Measurements from ENCODE around the gene SOAT2. TPM values are rescaled to one million over a fixed set of nuclear protein-coding genes. Genes with fewer than 3 reads are reported as not detected.

The SOAT2 gene
- total RNA-seq, 1 donor from 2014 or later, result not detected

DNA sequence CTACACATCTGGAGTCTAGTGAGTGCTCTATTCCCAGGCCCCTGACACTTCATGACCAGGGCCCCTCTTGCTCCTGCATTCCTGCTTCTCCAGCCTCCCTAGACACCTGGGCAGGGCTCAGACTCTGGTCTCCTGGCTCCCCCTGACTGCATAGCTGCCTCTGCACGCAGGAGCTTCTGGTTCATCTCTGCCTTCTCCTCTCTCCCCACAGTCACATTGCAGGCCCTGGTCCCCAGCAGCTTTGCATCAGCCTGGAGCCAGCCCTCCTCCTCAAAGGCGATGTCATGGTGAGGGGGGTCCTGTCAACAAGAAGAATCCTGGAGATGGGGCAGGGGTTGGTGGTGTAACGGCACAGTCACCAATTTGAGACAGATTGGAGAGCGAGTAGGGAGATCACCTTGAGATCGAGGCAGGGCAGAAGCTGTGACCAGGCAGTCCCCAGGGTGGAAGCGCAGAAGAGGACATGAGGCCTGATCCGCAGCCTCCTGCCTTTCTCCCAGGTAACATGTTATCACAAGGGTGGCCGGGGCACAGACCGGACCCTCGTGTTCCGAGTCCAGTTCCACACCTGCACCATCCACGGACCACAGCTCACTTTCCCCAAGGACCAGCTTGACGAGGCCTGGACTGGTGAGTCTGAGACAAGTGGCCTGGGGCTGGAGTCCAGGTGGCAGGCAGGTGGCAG is 45.3 kb upstream of the SOAT2 start:
- FAIRE-seq (no peak), DNase-seq (ENCODE audit: low read depth) (no peak)
- TF ChIP-seq, protein P1, sequence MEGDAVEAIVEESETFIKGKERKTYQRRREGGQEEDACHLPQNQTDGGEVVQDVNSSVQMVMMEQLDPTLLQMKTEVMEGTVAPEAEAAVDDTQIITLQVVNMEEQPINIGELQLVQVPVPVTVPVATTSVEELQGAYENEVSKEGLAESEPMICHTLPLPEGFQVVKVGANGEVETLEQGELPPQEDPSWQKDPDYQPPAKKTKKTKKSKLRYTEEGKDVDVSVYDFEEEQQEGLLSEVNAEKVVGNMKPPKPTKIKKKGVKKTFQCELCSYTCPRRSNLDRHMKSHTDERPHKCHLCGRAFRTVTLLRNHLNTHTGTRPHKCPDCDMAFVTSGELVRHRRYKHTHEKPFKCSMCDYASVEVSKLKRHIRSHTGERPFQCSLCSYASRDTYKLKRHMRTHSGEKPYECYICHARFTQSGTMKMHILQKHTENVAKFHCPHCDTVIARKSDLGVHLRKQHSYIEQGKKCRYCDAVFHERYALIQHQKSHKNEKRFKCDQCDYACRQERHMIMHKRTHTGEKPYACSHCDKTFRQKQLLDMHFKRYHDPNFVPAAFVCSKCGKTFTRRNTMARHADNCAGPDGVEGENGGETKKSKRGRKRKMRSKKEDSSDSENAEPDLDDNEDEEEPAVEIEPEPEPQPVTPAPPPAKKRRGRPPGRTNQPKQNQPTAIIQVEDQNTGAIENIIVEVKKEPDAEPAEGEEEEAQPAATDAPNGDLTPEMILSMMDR (IDR thresholded peaks at IDR 0.05; ENCODE audit: insufficient read depth, low read length, severe bottlenecking), result no peak
- Histone ChIP-seq H3K4me3 (ENCODE audit: low read depth, low read length) (no peak overlapping the region), H3K27me3 (ENCODE audit: control insufficient read depth, insufficient read depth, low read length) (no peaks in the 10 kb centered on the region), H3K36me3 (ENCODE audit: control insufficient read depth, insufficient read depth, low read length) (peaks cover 6% of the 10 kb centered on the region)

DNA sequence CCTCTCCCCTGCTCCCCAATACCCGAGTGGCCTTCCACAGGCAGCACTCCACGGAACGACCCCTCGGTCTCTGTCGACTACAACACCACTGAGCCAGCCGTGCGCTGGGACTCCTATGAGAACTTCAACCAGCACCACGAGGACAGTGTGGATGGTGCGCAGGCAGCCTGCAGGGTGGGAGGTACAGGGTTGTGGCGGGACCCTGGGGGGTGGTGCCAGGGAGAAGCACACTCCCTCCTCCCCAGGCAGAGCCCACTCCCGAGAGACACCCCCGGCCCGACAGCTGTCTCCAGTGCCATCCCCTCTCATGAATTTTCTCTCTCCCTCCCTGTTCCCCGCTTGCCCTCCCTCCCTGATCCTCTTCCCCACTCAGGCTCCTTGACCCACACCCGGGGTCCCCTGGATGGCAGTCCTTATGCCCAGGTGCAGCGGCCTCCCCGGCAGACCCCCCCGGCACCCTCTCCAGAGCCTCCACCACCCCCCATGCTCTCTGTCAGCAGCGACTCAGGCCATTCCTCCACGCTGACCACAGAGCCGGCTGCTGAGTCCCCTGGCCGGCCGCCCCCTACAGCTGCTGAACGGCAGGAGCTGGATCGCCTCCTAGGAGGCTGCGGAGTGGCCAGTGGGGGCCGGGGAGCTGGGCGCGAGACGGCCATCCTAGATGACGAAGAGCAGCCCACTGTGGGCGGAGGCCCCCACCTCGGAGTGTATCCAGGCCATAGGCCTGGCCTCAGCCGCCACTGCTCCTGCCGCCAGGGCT is 44.4 kb upstream of the SOAT2 start:
- H3K27me3 ChIP-seq (ENCODE audit: control insufficient read depth, insufficient read depth, low read length), result no peaks in the 10 kb centered on the region
- TF ChIP-seq, protein P1 (IDR thresholded peaks at IDR 0.05; ENCODE audit: insufficient read depth, low read length, severe bottlenecking), result no peak
- no peak for DNase-seq (ENCODE audit: low read depth)
- H3K36me3 ChIP-seq (ENCODE audit: control insufficient read depth, insufficient read depth, low read length), result peaks cover 8% of the 10 kb centered on the region
- no peak for FAIRE-seq
- H3K4me3 ChIP-seq (ENCODE audit: low read depth, low read length), result no peak overlapping the region

DNA sequence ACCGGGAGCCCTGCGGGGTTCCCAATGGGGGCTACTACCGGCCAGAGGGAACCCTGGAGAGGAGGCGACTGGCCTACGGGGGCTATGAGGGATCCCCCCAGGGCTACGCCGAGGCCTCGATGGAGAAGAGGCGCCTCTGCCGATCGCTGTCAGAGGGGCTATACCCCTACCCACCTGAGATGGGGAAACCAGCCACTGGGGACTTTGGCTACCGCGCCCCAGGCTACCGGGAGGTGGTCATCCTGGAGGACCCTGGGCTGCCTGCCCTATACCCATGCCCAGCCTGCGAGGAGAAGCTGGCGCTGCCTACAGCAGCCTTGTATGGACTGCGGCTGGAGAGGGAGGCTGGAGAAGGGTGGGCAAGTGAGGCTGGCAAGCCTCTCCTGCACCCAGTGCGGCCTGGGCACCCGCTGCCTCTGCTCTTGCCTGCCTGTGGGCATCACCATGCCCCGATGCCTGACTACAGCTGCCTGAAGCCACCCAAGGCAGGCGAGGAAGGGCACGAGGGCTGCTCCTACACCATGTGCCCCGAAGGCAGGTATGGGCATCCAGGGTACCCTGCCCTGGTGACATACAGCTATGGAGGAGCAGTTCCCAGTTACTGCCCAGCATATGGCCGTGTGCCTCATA is 43.7 kb upstream of the SOAT2 start:
- DNase-seq (ENCODE audit: low read depth) (no peak), FAIRE-seq (no peak)
- TF ChIP-seq, protein P1 (IDR thresholded peaks at IDR 0.05; ENCODE audit: insufficient read depth, low read length, severe bottlenecking), result no peak

DNA sequence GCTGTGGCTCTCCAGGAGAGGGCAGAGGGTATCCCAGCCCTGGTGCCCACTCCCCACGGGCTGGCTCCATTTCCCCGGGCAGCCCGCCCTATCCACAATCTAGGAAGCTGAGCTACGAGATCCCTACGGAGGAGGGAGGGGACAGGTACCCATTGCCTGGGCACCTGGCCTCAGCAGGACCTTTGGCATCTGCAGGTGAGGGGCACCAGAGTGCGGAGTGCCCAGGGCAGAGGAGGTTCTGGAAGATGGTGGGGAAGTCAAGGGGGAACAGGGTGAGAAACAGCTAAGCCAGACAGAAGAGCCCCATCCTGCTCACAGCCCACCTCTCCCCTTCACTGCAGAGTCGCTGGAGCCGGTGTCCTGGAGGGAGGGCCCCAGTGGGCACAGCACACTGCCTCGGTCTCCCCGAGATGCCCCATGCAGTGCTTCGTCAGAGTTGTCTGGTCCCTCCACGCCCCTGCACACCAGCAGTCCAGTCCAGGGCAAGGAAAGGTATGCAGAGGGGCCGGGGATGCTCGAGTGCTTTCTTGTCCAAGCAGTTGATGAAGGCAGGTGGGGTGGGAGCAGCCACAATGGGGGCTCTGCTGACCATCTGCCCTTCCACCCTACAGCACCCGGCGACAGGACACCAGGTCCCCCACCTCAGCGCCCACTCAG is 43.1 kb upstream of the SOAT2 start:
- Histone ChIP-seq H3K4me3 (ENCODE audit: low read depth, low read length) (no peak overlapping the region), H3K27me3 (ENCODE audit: control insufficient read depth, insufficient read depth, low read length) (no peaks in the 10 kb centered on the region), H3K36me3 (ENCODE audit: control insufficient read depth, insufficient read depth, low read length) (peaks cover 12% of the 10 kb centered on the region)
- TF ChIP-seq, protein P1 (IDR thresholded peaks at IDR 0.05; ENCODE audit: insufficient read depth, low read length, severe bottlenecking), result no peak
- FAIRE-seq (no peak), DNase-seq (ENCODE audit: low read depth) (no peak)

More for the DNA sequence above, 43.7 kb upstream of the SOAT2 start:
- H3K4me3 ChIP-seq (ENCODE audit: low read depth, low read length), result no peak overlapping the region
- H3K36me3 ChIP-seq (ENCODE audit: control insufficient read depth, insufficient read depth, low read length), result peaks cover 8% of the 10 kb centered on the region
- H3K27me3 ChIP-seq (ENCODE audit: control insufficient read depth, insufficient read depth, low read length), result no peaks in the 10 kb centered on the region

DNA sequence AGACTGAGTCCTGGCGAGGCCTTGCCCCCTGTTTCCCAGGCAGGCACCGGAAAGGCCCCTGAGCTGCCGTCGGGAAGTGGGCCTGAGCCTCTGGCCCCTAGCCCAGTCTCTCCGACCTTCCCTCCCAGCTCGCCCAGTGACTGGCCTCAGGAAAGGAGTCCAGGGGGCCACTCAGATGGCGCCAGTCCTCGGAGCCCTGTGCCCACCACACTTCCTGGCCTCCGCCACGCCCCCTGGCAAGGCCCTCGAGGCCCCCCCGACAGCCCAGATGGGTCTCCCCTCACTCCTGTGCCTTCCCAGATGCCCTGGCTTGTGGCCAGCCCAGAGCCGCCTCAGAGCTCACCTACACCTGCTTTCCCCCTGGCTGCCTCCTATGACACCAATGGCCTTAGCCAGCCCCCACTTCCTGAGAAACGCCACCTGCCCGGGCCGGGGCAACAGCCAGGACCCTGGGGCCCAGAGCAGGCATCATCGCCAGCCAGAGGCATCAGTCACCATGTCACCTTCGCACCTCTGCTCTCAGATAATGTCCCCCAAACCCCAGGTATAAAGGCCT is 42.5 kb upstream of the SOAT2 start:
- TF ChIP-seq, protein P1 (IDR thresholded peaks at IDR 0.05; ENCODE audit: insufficient read depth, low read length, severe bottlenecking), result no peak
- Histone ChIP-seq H3K4me3 (ENCODE audit: low read depth, low read length) (no peak overlapping the region), H3K36me3 (ENCODE audit: control insufficient read depth, insufficient read depth, low read length) (peaks cover 14% of the 10 kb centered on the region), H3K27me3 (ENCODE audit: control insufficient read depth, insufficient read depth, low read length) (no peaks in the 10 kb centered on the region)
- no peak for FAIRE-seq
- DNase-seq (ENCODE audit: low read depth), result no peak
